RKO (cell line): Measurements from ENCODE around the gene BLOC1S3.
A peak's percentile ranks its signal among the peaks of the same experiment; 100 is the strongest.

Experiments
- DNase-seq: peaks from one replicate; pipeline ENCODE4 v3.0.0-alpha.2; 2016; ENCODE audit warnings: low spot score

BLOC1S3 gene

GRCh38 chr19:45178262-45179071 is at the start of gene BLOC1S3:
Gene BLOC1S3, plus strand, starts transcription at chr19:45178784. Its CDS starts 513 bp downstream, at chr19:45179297.
- DNase-seq, result peak; percentile 100

GRCh38 chr19:45128806-45129205 is 49.8 kb upstream of the BLOC1S3 start:
- no peak for DNase-seq

DNA sequence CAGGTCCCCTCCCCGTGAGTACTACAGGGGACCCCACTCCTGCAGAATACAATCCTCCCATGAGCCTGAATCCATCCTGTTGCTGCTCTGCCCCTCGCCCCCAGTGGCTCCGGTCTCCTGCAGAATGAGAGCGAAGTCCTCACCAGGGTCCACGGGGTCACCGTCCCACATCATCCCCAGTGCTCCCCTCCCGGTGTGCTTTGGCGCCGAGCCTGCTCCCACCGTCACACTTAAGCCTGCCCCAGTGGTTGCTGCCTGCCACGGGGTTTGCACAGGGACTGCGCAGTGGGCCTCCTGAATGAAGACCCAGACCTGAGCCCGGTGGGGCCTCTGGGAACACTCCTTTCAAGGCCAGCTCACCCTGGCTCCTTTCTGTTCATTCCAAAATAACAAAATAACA is 48.3 kb upstream of the BLOC1S3 start:
- DNase-seq, result no peak

- DNase-seq, result no peak
These were observed 47.5 kb upstream of the BLOC1S3 start for GRCh38 chr19:45130888-45131615.

DNA sequence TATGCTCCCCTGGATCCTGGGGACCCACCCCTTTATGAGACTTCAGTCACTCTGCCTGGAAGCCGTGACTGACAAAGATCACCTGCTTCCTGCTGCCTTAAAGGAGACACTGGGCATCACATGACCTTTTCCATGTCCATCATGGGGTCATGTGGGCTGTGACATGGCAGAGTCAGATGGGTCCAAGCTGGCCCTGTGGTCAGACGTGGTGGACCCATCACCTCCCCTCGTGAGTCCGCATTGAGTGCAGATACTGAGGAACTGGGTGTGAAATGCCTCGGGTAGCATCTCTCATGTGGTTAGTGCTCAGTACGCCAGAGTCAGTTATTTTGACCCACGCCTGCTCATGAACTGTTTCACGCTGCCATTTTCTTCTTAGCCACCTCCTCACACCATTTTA is 44.9 kb upstream of the BLOC1S3 start:
- no peak for DNase-seq

DNA sequence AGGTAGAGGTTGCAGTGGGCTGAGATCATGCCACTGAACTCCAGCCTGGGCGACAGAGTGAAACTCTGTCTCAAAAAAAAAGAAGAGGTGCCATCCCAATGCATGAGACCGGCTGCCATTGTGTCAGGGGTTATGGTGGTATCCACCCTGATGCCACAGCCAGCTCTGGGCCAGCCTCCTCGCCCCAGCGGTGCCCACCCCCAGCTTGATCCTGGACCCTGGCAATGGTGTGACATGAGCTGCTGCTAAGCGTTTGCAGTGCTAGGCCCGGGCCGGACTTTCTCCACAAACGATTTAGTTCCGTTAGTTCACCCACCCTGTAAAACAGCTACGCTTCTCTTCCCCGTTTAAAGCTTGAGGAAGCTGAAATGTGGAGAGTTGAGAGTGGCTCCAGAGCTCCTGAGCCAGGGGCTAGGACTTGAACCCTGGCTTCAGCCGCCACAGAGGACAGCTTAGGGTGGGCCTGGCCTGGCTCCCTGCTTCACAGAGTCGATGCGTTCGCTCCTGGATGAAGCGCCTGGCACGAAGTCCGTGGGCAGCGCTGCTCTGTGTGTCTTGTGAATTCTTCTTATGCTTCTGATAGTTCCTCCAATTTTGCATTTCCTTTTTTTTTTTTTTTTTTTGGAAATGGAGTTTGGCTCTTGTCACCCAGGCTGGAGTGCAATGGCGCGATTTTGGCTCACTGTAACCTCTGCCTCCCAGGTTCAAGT is 43.3 kb upstream of the BLOC1S3 start:
- DNase-seq, result no peak

DNA sequence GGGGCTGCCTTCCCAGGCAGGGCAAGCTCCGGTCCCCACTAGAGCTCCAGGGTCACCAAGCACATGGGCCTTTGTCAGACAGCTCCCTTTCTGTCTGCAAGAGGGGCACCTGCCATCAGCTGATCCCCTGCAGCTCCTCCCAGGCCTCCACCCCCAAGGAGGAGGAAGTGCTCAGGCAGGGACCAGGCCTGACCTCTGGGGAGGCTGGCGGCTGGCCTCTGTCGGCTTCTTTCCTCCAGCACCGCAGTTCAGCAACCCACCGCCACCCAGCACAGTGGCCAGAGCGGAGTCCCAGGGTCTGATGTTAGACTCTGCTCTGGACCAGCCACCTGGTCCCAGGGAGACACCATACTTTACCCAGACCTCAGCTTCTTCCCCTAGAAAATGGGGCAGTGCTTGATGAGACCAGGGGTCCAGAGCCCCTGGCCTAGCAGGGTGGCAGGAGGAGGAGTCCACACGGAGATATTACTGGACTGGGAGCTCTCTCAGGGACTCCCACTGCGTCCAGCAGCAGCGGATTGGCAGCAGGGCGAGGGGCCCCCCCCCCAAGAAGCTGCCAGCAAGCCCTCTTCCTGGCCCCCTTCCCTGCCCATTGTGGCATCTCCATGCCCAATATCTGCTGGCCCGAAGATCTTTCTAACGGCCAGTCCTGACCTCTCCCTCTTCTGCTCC is 41.9 kb upstream of the BLOC1S3 start:
- no peak for DNase-seq

DNA sequence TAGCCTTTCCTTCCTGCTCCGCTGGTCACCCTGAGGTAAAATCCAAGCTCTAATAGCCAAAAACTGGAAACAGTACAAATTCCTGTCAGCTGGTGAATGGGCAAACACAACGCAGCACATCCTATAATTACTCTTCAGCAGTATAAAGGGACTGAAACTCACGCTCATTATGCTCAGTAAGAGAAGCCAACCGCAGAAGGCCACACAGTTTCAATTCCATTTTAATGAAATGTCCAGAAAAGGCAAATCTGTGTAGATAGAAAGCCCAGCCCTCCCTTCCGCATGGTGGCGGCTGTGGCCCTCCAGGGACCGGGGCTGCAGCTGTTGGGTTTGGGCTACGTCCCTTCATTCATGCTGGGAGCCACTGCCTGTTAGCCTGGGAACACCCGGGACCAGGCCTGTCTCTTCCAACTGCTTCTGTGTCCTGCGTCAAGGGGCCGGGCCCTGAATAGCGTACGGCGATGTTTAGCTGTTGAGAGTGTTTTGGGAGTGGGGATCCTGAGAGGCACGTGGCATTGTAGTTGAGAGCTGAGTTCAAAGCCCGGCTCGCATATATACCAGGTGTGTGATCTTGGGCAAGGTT is 41.3 kb upstream of the BLOC1S3 start:
- no peak for DNase-seq

- no peak for DNase-seq
These were observed 40.3 kb upstream of the BLOC1S3 start for GRCh38 chr19:45138303-45138751.

DNA sequence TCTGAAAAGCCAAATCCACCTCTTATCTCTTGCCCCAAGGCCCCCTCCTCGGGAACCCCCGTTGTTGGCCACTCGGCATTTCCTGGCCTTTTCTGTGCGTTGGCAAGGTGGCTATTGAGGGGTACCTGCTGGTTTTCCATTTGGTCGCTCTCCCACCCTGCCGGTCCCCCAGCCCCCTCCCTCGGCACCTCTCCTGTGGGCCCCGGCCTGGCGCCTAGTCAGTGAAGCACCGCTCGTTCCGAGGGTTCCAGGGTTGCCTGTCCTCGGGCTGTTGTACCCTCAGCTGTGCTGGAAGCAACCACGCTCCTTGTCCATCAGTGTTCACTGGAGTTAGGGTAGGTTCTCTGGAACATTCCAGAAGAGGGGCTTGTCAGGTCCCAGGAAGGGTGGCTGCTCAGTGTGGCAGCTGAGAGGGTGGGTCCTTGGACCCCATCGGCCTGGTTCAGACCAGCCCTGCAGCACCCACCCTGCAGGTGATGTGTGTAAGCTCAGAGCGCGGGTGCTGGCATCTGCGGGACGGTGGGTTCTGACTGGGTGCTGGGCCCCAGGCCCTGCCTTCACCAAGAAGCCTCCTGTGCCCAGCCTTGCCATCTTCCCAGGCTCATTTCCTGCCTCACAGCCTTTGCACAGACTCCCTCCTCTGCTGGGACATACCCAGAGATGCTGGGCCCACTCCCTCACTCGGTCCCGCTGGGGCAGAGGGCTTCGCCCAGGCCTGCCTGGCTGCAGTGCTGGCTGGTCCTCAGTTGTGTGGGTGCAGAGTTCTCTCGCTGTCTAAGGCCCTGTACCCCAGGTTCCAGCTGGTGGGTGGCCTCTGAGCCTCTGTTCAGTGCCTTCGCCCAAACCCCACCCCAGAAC is 39.1 kb upstream of the BLOC1S3 start:
- no peak for DNase-seq

- no peak for DNase-seq
These were observed 38.5 kb upstream of the BLOC1S3 start for GRCh38 chr19:45140144-45140503.

DNA sequence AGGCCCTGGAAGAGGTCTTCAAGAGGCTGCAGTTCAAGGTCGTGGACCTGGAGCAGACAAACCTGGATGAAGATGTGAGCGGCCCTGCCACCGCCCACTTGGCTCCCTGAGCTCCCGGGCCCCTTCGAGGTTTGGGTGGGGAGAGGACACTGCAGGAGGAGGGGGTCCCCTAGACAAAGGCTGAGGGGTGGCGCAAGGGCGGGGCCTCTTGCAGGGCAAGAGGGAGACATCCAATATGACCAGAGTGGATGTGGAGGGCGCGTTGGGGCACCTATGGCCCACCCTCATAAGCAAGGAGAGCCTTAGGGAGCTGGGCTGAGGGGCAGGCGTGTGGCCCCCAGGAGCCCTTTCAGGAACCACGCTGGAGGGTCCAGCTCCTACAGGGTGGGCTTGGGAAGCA is 38.1 kb upstream of the BLOC1S3 start:
- no peak for DNase-seq

- no peak for DNase-seq
These were observed 37.2 kb upstream of the BLOC1S3 start for GRCh38 chr19:45141203-45141900.

DNA sequence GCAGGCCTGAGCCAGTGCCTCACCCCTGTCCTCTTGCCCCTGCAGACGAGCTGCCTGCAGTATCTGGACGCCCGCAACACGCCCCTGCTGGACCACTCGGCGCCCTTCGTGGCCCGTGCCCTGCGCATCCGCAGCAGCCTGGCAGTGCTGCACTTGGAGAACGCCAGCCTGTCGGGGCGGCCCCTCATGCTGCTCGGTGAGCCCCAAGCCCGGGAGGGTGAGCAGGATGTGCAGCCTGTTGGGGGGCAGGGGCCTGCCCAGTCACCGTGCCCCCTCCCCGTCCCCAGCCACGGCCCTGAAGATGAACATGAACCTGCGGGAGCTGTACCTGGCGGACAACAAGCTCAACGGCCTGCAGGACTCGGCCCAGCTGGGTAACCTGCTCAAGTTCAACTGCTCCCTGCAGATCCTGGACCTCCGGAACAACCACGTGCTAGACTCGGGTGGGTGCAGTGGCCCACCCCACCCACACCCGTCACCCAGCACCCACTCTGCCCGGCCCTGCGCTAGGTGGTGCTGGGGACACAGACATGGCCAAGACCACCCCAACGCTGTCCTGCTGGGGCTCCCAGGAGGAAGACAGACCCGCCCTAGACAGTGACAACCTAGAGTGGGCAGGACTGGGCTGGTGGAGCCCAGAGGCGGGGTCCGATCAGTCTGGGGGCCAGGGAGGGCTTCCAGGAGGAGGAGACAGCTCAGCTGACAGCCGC is 36.4 kb upstream of the BLOC1S3 start:
- DNase-seq, result no peak

DNA sequence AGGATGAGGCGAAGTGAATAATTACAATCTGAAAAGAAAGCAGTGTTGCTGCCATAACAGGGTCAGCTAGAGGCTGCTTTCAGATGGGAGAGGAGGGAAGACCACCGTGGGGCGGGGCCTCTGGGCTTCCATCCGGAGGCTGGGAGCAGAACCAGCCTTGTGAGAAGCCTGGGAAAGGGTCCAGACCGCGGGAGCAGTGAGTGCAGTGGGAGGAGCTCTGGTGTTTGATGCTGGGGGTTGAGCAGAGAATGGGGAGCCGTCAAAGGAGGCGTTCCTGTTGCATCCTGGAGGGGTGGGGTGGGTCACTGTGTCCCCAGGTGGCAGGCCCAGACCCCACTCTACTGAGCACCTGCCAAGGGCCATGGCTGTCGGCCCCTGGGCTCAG is 35.9 kb upstream of the BLOC1S3 start:
- no peak for DNase-seq

DNA sequence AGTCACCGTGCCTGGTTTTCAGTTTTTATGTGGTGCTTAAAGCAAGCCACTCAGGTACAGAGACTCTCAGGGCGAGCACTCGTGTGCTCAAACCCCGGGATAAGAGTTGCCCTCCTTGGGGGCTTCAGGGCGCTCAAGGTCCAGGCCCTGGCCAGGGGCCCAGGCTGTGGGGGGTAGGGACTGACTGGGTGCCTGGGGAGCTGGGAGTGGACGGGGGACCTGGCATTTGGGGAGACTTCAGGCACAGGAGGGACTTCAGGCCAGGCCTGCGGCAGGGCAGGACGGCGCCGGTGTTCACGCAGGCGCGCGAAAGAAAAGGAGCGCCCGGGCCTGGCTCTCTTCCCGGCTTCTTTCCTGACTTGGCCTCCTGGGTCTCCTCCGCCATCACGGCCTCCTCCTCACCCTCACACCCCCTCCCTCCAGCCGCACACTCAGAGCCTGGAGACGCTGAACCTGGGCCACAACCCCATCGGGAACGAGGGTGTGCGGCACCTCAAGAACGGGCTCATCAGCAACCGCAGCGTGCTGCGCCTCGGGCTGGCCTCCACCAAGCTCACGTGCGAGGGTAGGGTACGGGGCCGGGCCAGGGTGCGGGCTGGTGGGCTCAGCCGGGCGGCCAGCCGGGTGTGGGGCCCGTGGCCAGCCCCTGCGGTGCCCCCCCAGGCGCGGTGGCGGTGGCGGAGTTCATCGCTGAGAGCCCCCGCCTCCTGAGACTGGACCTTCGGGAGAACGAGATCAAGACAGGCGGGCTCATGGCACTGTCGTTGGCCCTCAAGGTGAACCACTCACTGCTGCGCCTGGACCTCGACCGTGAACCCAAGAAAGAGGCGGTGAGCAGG is 33.9 kb upstream of the BLOC1S3 start:
- DNase-seq, result no peak

DNA sequence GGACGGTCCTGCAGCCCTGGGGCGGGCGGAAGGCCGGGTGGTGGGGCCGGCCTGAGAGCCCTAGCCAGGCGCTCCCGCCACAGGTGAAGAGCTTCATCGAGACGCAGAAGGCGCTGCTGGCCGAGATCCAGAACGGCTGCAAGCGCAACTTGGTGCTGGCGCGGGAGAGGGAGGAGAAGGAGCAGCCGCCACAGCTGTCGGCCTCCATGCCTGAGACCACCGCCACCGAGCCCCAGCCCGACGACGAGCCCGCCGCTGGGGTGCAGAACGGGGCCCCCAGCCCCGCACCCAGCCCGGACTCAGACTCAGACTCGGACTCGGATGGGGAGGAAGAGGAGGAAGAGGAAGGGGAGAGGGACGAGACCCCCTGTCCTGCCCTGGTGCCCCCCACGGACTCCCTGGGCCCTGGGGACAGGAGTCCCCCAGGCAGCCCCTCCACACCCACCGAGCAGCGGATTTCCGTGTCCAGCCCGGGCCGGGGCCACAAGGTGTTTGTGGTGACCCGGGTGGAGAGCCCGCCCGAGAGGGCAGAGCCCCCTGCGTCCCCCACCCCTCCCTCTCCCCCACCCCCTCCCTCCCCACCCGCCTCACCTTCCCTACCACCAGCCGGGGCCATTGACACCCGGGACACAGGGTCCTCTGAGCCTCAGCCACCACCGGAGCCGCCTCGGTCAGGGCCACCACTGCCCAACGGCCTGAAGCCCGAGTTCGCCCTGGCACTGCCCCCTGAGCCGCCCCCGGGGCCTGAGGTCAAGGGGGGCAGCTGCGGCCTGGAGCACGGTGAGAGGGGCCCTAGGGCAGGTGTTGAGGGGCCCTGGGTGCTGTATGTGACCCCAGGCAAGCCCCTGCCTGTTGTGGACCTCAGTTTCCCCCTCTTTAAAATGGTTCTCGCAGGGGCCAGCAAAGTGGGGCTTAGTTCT is 33.1 kb upstream of the BLOC1S3 start:
- no peak for DNase-seq

DNA sequence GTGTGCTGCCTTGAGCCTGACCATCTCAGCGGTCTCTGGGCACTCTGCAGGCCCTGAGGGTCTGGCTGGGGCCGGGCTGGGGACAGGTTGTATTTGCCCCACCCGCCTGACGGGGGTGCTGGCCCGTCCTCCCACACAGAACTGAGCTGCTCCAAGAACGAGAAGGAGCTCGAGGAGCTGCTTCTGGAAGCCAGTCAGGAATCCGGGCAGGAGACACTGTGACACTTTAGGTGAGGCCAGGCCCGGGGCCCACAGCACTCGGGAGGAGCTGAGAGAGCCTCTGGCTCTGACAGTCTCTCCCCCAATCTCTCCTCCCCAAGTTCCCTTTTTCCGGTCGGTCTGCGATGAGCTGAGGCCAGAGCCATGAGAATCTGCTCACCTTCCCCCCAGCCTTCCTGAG is 32.3 kb upstream of the BLOC1S3 start:
- no peak for DNase-seq
